Type B pancreatic cell (in vitro differentiated cells): ENCODE measurements around the gene TFAM. TPM values are rescaled to one million over a fixed set of nuclear protein-coding genes. Genes with fewer than 3 reads are reported as not detected.

Experiments
- DNase-seq: peaks from one replicate; pipeline ENCODE4 v3.0.0; 2021; ENCODE audit warnings: mixed read lengths; ENCODE audit not compliant: unreplicated experiment; ENCODE audit errors: extremely low spot score
- H3K27ac Mint-ChIP-seq: 2 replicates; pipeline ENCODE4 v1.8.0; 2021; ENCODE audit warnings: mild to moderate bottlenecking, mixed read lengths
- H3K27me3 Mint-ChIP-seq: 2 replicates; pipeline ENCODE4 v1.8.0; 2021; ENCODE audit warnings: mixed read lengths
- H3K36me3 Mint-ChIP-seq: 2 replicates; pipeline ENCODE4 v1.8.0; 2021; ENCODE audit warnings: mixed read lengths
- H3K4me1 Mint-ChIP-seq: one replicate; pipeline ENCODE4 v1.8.0; 2021; ENCODE audit warnings: mixed read lengths; ENCODE audit not compliant: unreplicated experiment
- H3K4me3 Mint-ChIP-seq: 2 replicates; pipeline ENCODE4 v1.8.0; 2021; ENCODE audit warnings: mild to moderate bottlenecking, mixed read lengths
- H3K9me3 Mint-ChIP-seq: 2 replicates; pipeline ENCODE4 v1.8.0; 2021; ENCODE audit warnings: mixed read lengths
- CTCF ChIP-seq: fragments of 200-600 bp; sonication (generic); conservative IDR thresholded peaks from 2 replicates; pipeline ENCODE4 v1.5.0; 2021; ENCODE audit warnings: antibody characterized with exemption, mild to moderate bottlenecking
- long read RNA-seq: library from polyadenylated mRNA; unstranded; transcript quantifications from one replicate; pipeline ENCODE4 v2.0.0, GENCODE V29; 2020
- total RNA-seq: library from RNA; stranded (reverse); gene quantifications from 2 replicates; pipeline ENCODE4 v1.2.1, GENCODE V29; 2021; ENCODE audit warnings: low replicate concordance

The TFAM gene
- total RNA-seq: 64.8 and 67.7 TPM in 2 replicates
- long read RNA-seq, full-length matches to known transcripts: 53 of 66 reads
- long read RNA-seq, partial matches to known transcripts: 8 of 66 reads
- long read RNA-seq, other reads (novel, unspliced or antisense): 5 of 66 reads

GRCh38 chr10:58384999-58385783 lies at the start of gene TFAM:
Gene TFAM (plus strand): TSS chr10:58385410. CDS start chr10:58385548, 138 bp downstream.
- Mint-ChIP-seq H3K4me3 (peak within 1 kb of the TSS; percentile 97), H3K27me3 (no peaks in the 10 kb centered on the region), H3K36me3 (peaks cover 18% of the 10 kb centered on the region), H3K4me1 (peaks cover 16% of the 10 kb centered on the region), H3K9me3 (no peaks in the 10 kb centered on the region), H3K27ac (peak within 1 kb of the TSS; percentile 93)
- TF ChIP-seq CTCF: peak; percentile 64
- DNase-seq: peak; percentile 97

GRCh38 chr10:58336242-58336641 lies 49.0 kb upstream of the TFAM start:
- no peak for DNase-seq
- no peak for TF ChIP-seq CTCF
- H3K27me3 Mint-ChIP-seq: peaks cover 4% of the 10 kb centered on the region
- H3K36me3 Mint-ChIP-seq: peaks cover 16% of the 10 kb centered on the region
- H3K27ac Mint-ChIP-seq: peak overlapping the region; percentile 93
- H3K4me1 Mint-ChIP-seq: peaks cover 29% of the 10 kb centered on the region
- H3K4me3 Mint-ChIP-seq: peak overlapping the region; percentile 99
- no peaks in the 10 kb centered on the region for H3K9me3 Mint-ChIP-seq

- no peaks in the 10 kb centered on the region for H3K27me3 Mint-ChIP-seq
- no peak for TF ChIP-seq CTCF
- H3K36me3 Mint-ChIP-seq: peaks cover 18% of the 10 kb centered on the region
- H3K4me3 Mint-ChIP-seq: no peak overlapping the region
- H3K9me3 Mint-ChIP-seq: no peaks in the 10 kb centered on the region
- no peak for DNase-seq
- H3K4me1 Mint-ChIP-seq: peaks cover 23% of the 10 kb centered on the region
- H3K27ac Mint-ChIP-seq: no peak overlapping the region
Measured at GRCh38 chr10:58341422-58341821, 43.8 kb upstream of the TFAM start.

- Mint-ChIP-seq H3K9me3 (no peaks in the 10 kb centered on the region), H3K27ac (no peak overlapping the region), H3K4me1 (peaks cover 19% of the 10 kb centered on the region), H3K27me3 (no peaks in the 10 kb centered on the region), H3K4me3 (no peak overlapping the region), H3K36me3 (peaks cover 23% of the 10 kb centered on the region)
- DNase-seq: no peak
- no peak for TF ChIP-seq CTCF
Measured at GRCh38 chr10:58341947-58342346, 43.3 kb upstream of the TFAM start.

- DNase-seq: no peak
- H3K9me3 Mint-ChIP-seq: no peaks in the 10 kb centered on the region
- no peak overlapping the region for H3K4me3 Mint-ChIP-seq
- H3K27ac Mint-ChIP-seq: no peak overlapping the region
- H3K27me3 Mint-ChIP-seq: no peaks in the 10 kb centered on the region
- peaks cover 23% of the 10 kb centered on the region for H3K36me3 Mint-ChIP-seq
- H3K4me1 Mint-ChIP-seq: peaks cover 21% of the 10 kb centered on the region
- TF ChIP-seq CTCF: no peak
Measured at GRCh38 chr10:58347967-58348366, 37.2 kb upstream of the TFAM start.
